GM18526 (cell line): ENCODE measurements around the gene UCP3.

Source experiments
- POLR2A ChIP-seq: IDR thresholded peaks from 3 replicates; pipeline ENCODE4 v1.6.1; 2011; ENCODE audit not compliant: insufficient read length; ENCODE audit errors: extremely low read depth

The UCP3 gene

GRCh38 chr11:73974604-73975478 is 34.0 kb downstream of the UCP3 start:
- no peak for TF ChIP-seq POLR2A

DNA sequence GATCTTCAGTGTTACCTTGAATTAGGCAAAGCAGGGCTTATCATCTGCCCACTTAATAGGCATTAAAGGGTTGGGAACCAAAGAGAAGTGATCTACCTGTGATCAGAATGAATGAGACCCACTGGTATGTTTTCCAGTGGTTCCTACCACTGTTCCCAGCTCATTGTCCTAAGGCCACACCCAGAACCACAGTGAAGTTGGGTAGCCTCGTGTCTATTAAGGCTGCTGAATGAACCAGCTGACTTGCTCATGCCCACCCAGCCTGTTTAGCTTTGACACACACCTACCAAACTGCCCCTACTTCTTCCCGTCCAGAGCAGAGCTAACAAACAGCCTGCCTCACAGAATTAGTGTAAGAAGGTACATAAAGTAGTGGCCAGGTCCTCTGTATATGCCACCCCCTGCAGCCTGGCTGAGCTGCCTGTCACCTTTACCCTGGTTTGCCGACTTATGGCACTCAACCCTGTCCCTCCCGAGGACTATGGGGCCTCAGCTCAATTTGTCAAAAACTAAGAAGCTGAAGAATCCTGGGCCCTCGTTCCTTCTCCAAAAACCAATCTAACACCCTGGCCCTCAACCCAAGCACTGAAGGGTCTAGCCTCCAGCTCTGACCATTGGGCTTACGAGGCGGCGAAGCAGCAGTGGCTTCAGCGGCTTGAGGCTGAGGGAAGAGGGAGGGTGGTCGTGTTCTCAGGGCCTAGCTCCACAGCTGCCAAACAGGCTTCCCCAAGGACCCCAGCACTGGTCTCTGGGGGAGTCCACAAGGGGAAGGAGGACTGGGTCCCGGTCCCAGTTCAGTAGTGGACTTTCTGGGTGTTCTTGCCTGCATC is 36.0 kb downstream of the UCP3 start:
- TF ChIP-seq POLR2A = no peak

GRCh38 chr11:73972187-73972586 is 36.7 kb downstream of the UCP3 start:
- no peak for TF ChIP-seq POLR2A

GRCh38 chr11:73971175-73971719 is 37.6 kb downstream of the UCP3 start:
- peak; percentile 6 for TF ChIP-seq POLR2A

DNA sequence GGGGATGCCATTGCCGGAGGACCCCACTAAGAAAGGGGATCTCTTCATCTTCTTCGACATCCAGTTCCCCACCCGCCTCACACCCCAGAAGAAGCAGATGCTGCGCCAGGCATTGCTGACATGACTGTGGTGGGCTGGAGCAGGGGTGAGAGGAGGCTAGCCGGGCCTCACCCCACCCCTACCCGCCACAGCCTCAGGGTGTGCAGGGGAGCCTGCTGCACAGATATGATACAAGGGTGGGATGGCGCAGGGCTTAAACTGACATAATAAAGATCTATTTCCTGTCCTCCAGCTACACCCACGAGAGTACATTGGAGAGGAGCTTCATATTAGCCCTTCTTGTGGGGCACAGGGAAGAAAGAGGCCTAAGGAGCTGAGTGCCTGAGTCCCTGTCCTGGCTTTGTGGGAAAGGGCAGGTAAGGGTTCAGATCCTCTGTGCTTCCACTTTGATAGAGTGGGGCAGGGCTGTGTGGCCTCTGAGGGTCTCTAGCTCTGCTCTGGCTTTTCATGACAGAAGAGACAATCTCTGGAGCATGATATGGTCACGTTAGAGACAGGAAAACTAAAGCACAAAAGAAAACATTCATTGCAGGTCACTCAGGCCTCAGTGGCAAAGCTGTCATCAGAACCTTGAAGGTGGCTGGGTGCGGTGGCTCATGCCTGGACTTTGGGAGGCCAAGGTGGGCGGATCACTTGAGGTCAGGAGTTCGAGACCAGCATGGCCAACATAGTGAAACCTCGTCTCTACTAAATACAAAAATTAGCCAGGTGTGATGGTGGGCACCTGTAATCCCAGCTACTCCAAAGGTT is 38.7 kb downstream of the UCP3 start:
- peak; percentile 15 for TF ChIP-seq POLR2A

GRCh38 chr11:73969091-73969490 is 39.8 kb downstream of the UCP3 start:
- TF ChIP-seq POLR2A = no peak

DNA sequence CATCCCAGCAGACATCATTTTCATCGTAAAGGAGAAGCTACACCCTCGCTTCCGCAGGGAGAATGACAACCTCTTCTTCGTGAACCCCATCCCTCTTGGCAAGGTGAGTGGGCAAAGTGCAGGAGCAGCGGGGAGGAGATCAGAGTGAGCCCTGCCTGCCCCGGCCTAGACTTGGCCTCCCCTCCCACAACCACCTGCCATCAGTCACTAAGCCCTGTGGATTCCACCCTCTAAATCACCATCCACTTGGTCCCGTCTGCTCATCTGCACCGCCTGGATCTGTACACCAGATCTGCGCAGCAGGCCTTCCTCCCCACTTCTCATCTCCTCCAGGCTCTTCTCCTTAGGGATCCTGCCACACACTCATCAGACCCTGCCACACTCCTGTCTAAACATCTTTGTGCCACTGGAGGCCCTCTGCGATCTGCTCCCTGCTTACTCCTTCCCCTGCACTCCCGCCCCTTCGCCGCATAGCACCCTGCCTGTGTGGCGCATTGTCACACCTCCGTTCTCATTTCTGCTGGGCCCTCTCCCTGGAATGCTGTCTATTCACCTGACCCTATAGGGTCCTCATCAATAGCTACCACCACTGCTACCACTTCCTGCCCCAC is 40.4 kb downstream of the UCP3 start:
- TF ChIP-seq POLR2A = no peak

DNA sequence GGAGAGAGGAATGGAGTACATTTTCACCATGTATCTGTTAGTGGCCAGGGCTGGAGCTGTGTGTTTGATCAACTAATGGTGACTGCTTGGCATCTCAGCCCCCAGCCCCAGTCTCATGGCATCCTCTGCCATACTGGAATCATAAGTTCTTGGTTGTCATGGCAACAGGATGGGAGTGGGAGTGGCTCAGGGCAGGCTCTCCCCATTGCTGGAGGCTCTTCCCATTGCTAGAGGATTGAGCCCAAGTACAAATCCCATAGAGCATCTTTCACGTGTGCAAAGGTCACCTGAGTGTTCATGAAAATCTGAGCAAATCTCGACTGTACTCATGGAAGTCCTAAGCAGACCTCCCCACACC is 43.1 kb downstream of the UCP3 start:
- TF ChIP-seq POLR2A = no peak

DNA sequence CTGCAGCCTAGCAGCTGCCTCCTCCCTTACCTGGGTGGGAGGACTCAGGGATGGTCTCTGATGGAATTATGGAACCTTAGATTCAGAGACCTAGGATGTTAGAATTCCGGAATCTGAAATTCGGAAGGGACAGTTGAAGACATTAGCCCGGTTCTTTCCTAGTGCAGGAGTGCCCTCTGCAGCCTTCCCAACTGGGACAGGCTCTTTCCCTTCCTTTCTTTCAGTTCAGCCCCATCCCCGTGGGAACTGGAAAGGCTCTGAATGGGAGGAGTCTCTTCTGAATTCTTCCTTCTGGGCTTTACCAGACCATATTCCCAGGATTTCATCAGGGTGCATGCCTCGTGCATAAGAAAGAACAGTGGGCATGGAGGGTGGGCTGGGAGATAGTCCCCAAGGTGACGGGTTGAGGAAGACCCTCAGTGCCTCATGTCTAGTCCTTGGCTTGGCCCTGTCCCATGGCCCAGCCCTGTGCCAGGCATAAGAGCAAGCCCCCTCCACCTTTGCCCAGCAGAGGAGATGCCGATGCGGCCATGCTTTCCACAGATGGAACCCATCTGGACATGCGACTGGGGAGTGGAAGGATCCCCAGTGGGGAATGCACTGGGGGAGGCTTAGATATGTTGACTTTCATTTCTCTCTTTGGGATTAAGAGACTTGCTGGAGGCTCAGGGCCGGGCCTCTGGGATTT is 43.7 kb downstream of the UCP3 start:
- TF ChIP-seq POLR2A = no peak

DNA sequence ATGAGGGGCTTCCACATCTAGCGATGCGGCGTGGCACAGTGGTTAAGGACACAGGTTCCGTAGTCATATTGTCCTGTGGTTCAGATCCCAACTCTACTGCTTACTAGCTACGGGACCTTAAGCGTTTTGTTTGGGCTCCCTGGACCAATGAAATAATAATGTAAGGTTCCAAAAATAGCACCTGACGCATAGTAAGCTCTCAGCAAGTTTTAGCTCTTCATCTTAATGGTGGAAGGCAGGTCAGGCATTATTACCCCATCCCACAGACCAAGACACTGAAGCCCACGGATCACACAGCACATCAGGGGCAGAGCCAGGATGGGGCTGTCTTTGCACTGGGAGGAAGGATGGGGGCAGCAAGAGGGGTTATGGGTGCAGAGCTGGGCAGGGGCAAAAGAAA is 45.0 kb downstream of the UCP3 start:
- no peak for TF ChIP-seq POLR2A

DNA sequence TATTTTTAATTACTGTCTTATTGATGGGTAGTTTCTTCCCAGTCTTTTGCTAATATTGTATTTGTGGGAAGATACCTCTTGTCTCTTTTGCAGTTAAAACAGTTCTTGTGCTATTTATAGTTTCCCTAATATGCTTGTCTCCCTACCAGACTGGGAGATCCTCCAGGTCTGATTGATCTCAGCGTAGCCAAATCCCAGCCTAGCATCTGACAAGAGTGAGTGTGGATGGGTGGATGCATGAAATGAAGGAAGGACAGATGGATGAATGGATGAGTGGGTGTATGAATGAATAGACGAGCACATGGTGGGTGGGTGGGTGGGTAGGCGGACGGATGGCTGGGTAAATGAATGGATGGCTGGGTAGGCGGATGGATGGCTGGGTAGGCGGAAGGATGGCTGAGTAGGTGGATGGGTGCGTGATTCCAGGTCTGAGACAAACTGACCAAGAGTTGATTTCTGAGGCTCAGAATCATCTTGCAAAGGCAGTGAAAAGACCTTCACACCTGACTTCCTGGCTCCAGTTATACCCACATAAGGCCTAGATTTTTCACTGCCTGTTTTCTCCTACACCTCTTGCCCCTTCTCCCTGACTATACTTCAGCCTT is 46.7 kb downstream of the UCP3 start:
- TF ChIP-seq POLR2A = no peak

- no peak for TF ChIP-seq POLR2A
These were observed 47.6 kb downstream of the UCP3 start for GRCh38 chr11:73961321-73961720.

GRCh38 chr11:73958521-73959141 is 50.3 kb downstream of the UCP3 start:
- no peak for TF ChIP-seq POLR2A
